ENCODE results near the gene NUP205. TPM values are rescaled to one million over a fixed set of nuclear protein-coding genes. Genes with fewer than 3 reads are reported as not detected.

NUP205 gene
- total and polyA plus RNA-seq, 2 donors (not counting 1 experiment from before 2014, with no cell fraction given) = 31.4 to 70.3 TPM

- no peak for TF ChIP-seq EZH2 (IDR thresholded peaks at IDR 0.05; ENCODE audit: borderline replicate concordance, insufficient read depth, low read depth, low read length, poor library complexity, severe bottlenecking)
- TF ChIP-seq, protein P1, sequence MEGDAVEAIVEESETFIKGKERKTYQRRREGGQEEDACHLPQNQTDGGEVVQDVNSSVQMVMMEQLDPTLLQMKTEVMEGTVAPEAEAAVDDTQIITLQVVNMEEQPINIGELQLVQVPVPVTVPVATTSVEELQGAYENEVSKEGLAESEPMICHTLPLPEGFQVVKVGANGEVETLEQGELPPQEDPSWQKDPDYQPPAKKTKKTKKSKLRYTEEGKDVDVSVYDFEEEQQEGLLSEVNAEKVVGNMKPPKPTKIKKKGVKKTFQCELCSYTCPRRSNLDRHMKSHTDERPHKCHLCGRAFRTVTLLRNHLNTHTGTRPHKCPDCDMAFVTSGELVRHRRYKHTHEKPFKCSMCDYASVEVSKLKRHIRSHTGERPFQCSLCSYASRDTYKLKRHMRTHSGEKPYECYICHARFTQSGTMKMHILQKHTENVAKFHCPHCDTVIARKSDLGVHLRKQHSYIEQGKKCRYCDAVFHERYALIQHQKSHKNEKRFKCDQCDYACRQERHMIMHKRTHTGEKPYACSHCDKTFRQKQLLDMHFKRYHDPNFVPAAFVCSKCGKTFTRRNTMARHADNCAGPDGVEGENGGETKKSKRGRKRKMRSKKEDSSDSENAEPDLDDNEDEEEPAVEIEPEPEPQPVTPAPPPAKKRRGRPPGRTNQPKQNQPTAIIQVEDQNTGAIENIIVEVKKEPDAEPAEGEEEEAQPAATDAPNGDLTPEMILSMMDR (IDR thresholded peaks at IDR 0.05) = no peak
Observed at GRCh38 chr7:135523146-135523545, 34.6 kb upstream of the NUP205 start.

DNA sequence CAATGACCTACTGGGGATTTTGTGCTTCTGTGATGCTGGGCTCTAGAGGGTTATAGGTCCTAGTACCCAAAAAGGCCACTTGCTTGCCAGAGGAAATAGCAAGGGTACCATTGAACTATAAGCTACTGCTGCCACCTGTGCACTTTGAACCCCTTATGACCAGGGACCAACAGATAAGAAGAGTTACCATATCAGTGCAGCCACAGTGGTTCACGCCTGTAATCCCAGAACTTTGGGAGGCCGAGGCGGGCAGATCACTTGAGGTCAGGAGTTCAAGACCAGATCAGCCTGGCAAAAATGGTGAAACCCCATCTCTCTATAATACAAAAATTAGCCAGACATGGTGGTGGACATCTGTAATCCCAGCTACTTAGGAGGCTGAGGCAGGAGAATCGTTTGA is 32.3 kb upstream of the NUP205 start:
- H3K9me3 ChIP-seq (ENCODE audit: control extremely low read depth in 1 of 3, control insufficient read depth in 2 of 3, insufficient read depth in 1 of 3, low read length in 2 of 3) = peaks cover 0 to 4% (median 0%) of the 10 kb centered on the region in 3 donors
- no peak overlapping the region for H2AFZ ChIP-seq (ENCODE audit: insufficient read depth, low read depth, low read length, poor library complexity, severe bottlenecking)
- TF ChIP-seq, protein P1 (IDR thresholded peaks at IDR 0.05) = no peak
- TF ChIP-seq EZH2 (IDR thresholded peaks at IDR 0.05; ENCODE audit: borderline replicate concordance, insufficient read depth, low read depth, low read length, poor library complexity, severe bottlenecking) = no peak
- H4K20me1 ChIP-seq (ENCODE audit: control insufficient read depth, insufficient read depth, low read length, poor library complexity, severe bottlenecking) = no peaks in the 10 kb centered on the region
- H3K79me2 ChIP-seq (ENCODE audit: control insufficient read depth, insufficient read depth, low read length) = no peaks in the 10 kb centered on the region
- intact Hi-C loops (cut with micrococcal nuclease) = no loop called here
- H3K4me3 Mint-ChIP-seq = no peak overlapping the region
- H3K27me3 Mint-ChIP-seq = peaks cover 10% of the 10 kb centered on the region
- H3K9me3 Mint-ChIP-seq (ENCODE audit: insufficient read depth) = peaks cover 3% of the 10 kb centered on the region
- ChIA-PET CTCF (no interaction called here), POLR2A (no interaction called here)
- no peaks in the 10 kb centered on the region for H3K4me1 ChIP-seq (ENCODE audit: control insufficient read depth in 2 of 2, insufficient read depth in 2 of 2, low read length in 2 of 2)
- no peak for ATAC-seq (ENCODE audit: low read depth)
- no peaks in the 10 kb centered on the region for H3K4me1 Mint-ChIP-seq
- no peak overlapping the region for H3K4me3 ChIP-seq (ENCODE audit: control extremely low read depth in 1 of 5, extremely low read depth in 1 of 5, insufficient read depth in 1 of 5, low read depth in 2 of 5, low read length in 4 of 5)
- H3K9ac ChIP-seq (ENCODE audit: low read length) = no peak overlapping the region
- DNase-seq = no peak
- no peak overlapping the region for H3K27ac Mint-ChIP-seq
- no peaks in the 10 kb centered on the region for H3K27me3 ChIP-seq (replicated peaks in 1 of 4; ENCODE audit: control extremely low read depth in 1 of 4, control insufficient read depth in 3 of 4, insufficient read depth in 4 of 4, low read length in 3 of 4)
- WGBS (ENCODE audit: insufficient coverage) = 100% methylated on average over 2 of the region's 4 CpGs
- no peak overlapping the region for H3K27ac ChIP-seq (ENCODE audit: low read length in 2 of 2)
- no peaks in the 10 kb centered on the region for H3K36me3 ChIP-seq (replicated peaks in 1 of 2; ENCODE audit: control extremely low read depth in 1 of 2, control insufficient read depth in 1 of 2, extremely low read depth in 1 of 2, insufficient read depth in 2 of 2, low read length in 1 of 2)
- H3K4me2 ChIP-seq (replicated peaks; ENCODE audit: low read depth, low read length, poor library complexity, severe bottlenecking) = no peak overlapping the region

More at GRCh38 chr7:135523146-135523545, 34.6 kb upstream of the NUP205 start:
- H3K27ac ChIP-seq (ENCODE audit: low read length in 2 of 2) = no peak overlapping the region
- H3K79me2 ChIP-seq (ENCODE audit: control insufficient read depth, insufficient read depth, low read length) = no peaks in the 10 kb centered on the region
- Mint-ChIP-seq H3K27ac (no peak overlapping the region), H3K27me3 (peaks cover 10% of the 10 kb centered on the region), H3K9me3 (ENCODE audit: insufficient read depth) (peaks cover 3% of the 10 kb centered on the region), H3K4me3 (no peak overlapping the region), H3K4me1 (no peaks in the 10 kb centered on the region)
- no peaks in the 10 kb centered on the region for H4K20me1 ChIP-seq (ENCODE audit: control insufficient read depth, insufficient read depth, low read length, poor library complexity, severe bottlenecking)
- no peaks in the 10 kb centered on the region for H3K36me3 ChIP-seq (replicated peaks in 1 of 2; ENCODE audit: control extremely low read depth in 1 of 2, control insufficient read depth in 1 of 2, extremely low read depth in 1 of 2, insufficient read depth in 2 of 2, low read length in 1 of 2)
- DNase-seq = no peak
- H3K4me1 ChIP-seq (ENCODE audit: control insufficient read depth in 2 of 2, insufficient read depth in 2 of 2, low read length in 2 of 2) = no peaks in the 10 kb centered on the region
- H3K4me3 ChIP-seq (ENCODE audit: control extremely low read depth in 1 of 5, extremely low read depth in 1 of 5, insufficient read depth in 1 of 5, low read depth in 2 of 5, low read length in 4 of 5) = no peak overlapping the region
- POLR2A ChIA-PET = no interaction called here
- H3K9me3 ChIP-seq (ENCODE audit: control extremely low read depth in 1 of 3, control insufficient read depth in 2 of 3, insufficient read depth in 1 of 3, low read length in 2 of 3) = peaks cover 0 to 4% (median 0%) of the 10 kb centered on the region in 3 donors
- ATAC-seq (ENCODE audit: low read depth) = no peak
- H3K27me3 ChIP-seq (replicated peaks in 1 of 4; ENCODE audit: control extremely low read depth in 1 of 4, control insufficient read depth in 3 of 4, insufficient read depth in 4 of 4, low read length in 3 of 4) = no peaks in the 10 kb centered on the region
- no peak overlapping the region for H2AFZ ChIP-seq (ENCODE audit: insufficient read depth, low read depth, low read length, poor library complexity, severe bottlenecking)
- H3K9ac ChIP-seq (ENCODE audit: low read length) = no peak overlapping the region
- H3K4me2 ChIP-seq (replicated peaks; ENCODE audit: low read depth, low read length, poor library complexity, severe bottlenecking) = no peak overlapping the region
- CTCF ChIA-PET = no interaction called here
- intact Hi-C loops (cut with micrococcal nuclease) = no loop called here
- no CpG with 5 or more reads among the region's 1 CpG for WGBS (ENCODE audit: insufficient coverage)
